ENCODE data around the gene DYRK1A. TPM values are rescaled to one million over a fixed set of nuclear protein-coding genes. Genes with fewer than 3 reads are reported as not detected.

DYRK1A gene
- total RNA-seq, 1 experiment from 2014 or later: 49.3 TPM

DNA sequence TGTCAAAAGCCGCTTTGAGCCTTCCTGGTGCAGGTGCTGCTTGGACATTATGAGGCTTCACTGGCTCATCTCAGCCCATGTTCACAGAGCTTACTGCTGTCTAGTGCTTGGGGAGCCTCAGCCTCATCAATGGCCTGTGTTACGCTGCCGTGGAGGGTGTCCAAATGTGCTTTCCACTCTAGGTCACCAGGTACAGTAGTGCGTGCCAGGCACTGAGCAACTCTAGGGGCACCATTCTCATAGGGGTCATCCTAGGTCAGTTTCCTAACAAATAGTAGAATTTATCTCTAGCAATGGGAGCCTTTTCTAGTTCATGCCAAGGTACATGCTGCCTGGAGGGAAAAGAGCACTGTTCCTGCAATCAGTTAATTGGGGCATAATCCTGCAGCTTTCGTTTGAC, 193.8 kb downstream of the DYRK1A start:
- no peak overlapping the region for H2AFZ ChIP-seq (ENCODE audit: low read depth, low read length, poor library complexity, severe bottlenecking)
- peaks cover 12 to 24% of the 10 kb centered on the region in 2 experiments for H3K4me1 ChIP-seq (ENCODE audit: control insufficient read depth in 1 of 2, insufficient read depth in 2 of 2, low read length in 2 of 2)
- BruUV-seq (replicated peaks): no TSS peak
- H3K79me2 ChIP-seq (ENCODE audit: insufficient read depth, low read length): no peaks in the 10 kb centered on the region
- ChIA-PET CTCF (no interaction called here), POLR2A (no interaction called here), RAD21 (ENCODE audit: low non-redundant PET in 1 of 2, low total read pairs in 2 of 2, uncharacterized antibody in 2 of 2, unreplicated experiment in 2 of 2) (no interaction called here)
- no peaks in the 10 kb centered on the region for H3K27me3 ChIP-seq (ENCODE audit: insufficient read depth, low read length)
- H3K27ac ChIP-seq (ENCODE audit: low read depth, low read length): no peak overlapping the region
- H3K36me3 ChIP-seq (ENCODE audit: control insufficient read depth in 1 of 2, insufficient read depth in 2 of 2, low read length in 2 of 2): no peaks in the 10 kb centered on the region
- H4K20me1 ChIP-seq (ENCODE audit: insufficient read depth): no peaks in the 10 kb centered on the region
- H3K4me3 ChIP-seq (replicated peaks in 1 of 2; ENCODE audit: low read depth in 1 of 2, low read length in 2 of 2): no peak overlapping the region
- H3K9me3 ChIP-seq (ENCODE audit: control insufficient read depth in 1 of 2, insufficient read depth in 1 of 2, low read depth in 1 of 2, low read length in 2 of 2): peaks cover 0 to 5% of the 10 kb centered on the region in 2 experiments; a peak in 1 of 4 replicates
- no peak overlapping the region for H3K4me2 ChIP-seq (ENCODE audit: low read length)
- intact Hi-C loops (cut with micrococcal nuclease): no loop called here
- ATAC-seq (no peak), DNase-seq (ENCODE audit: low read depth, low spot score) (no peak)
- TF ChIP-seq, protein P1, sequence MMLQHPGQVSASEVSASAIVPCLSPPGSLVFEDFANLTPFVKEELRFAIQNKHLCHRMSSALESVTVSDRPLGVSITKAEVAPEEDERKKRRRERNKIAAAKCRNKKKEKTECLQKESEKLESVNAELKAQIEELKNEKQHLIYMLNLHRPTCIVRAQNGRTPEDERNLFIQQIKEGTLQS (IDR thresholded peaks at IDR 0.05): no peak
- TF ChIP-seq YY1 (IDR thresholded peaks at IDR 0.05; ENCODE audit: extremely low read depth, insufficient replicate concordance, low read depth, low read length) (no peak), ZFX (IDR thresholded peaks at IDR 0.05) (no peak), CTCF (IDR thresholded peaks at IDR 0.05 in 2 of 3, conservative IDR thresholded peaks at IDR 0.05 in 1 of 3; ENCODE audit: borderline replicate concordance in 1 of 3, insufficient read depth in 1 of 3, low read depth in 2 of 3, low read length in 2 of 3) (no peak), POLR2A (IDR thresholded peaks at IDR 0.05; ENCODE audit: borderline replicate concordance, extremely low read depth, insufficient read depth, insufficient read length) (no peak), SP1 (IDR thresholded peaks at IDR 0.05; ENCODE audit: low read depth) (no peak), SIN3A (IDR thresholded peaks at IDR 0.05; ENCODE audit: low read depth) (no peak), EZH2 (IDR thresholded peaks at IDR 0.05) (no peak), TCF7L2 (IDR thresholded peaks at IDR 0.05; ENCODE audit: borderline replicate concordance, extremely low read depth, insufficient read depth, insufficient read length) (no peak), ZNF274 (IDR thresholded peaks at IDR 0.05; ENCODE audit: low read depth, low read length) (no peak), EGR1 (IDR thresholded peaks at IDR 0.05; ENCODE audit: low read depth) (no peak), SRF (IDR thresholded peaks at IDR 0.05; ENCODE audit: low read depth) (no peak), POLR2AphosphoS5 (IDR thresholded peaks at IDR 0.05; ENCODE audit: low read depth, low read length) (no peak), ELF1 (IDR thresholded peaks at IDR 0.05; ENCODE audit: borderline replicate concordance, low read depth) (no peak), RAD21 (IDR thresholded peaks at IDR 0.05; ENCODE audit: low read depth) (no peak), EZH2phosphoT487 (IDR thresholded peaks at IDR 0.05; ENCODE audit: borderline replicate concordance) (no peak)
- TF ChIP-seq, protein P2, sequence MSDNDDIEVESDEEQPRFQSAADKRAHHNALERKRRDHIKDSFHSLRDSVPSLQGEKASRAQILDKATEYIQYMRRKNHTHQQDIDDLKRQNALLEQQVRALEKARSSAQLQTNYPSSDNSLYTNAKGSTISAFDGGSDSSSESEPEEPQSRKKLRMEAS (IDR thresholded peaks at IDR 0.05): no peak
- H3K9me2 ChIP-seq (ENCODE audit: insufficient read depth): no peaks in the 10 kb centered on the region
- no peak overlapping the region for H3K9ac ChIP-seq (ENCODE audit: low read length)
